Heart left ventricle (tissue), 16 donors: Measurements from ENCODE around the gene TMEM238. TPM values are rescaled to one million over a fixed set of nuclear protein-coding genes. Genes with fewer than 3 reads are reported as not detected.

Experiments
- ATAC-seq, 4 donors: fragments of 200-7000 bp; cut with Tn5 transposase; one replicate each; pipeline ENCODE4 v1.9.1; 2020 to 2022; ENCODE audit warnings: moderate library complexity in 4 of 4, mild to moderate bottlenecking in 3 of 4, moderate number of reproducible peaks in 1 of 4
- DNase-seq, 5 donors: peaks; one replicate each; pipeline ENCODE4 v3.0.0-alpha.2; 2020
- H3K27ac ChIP-seq, 12 donors: fragments of 200-600 bp; sonication (generic) in 4 of 12; one replicate each; pipeline versions ENCODE4 v1.5.0 to v1.8.0; 2016 to 2022; ENCODE audit warnings: mild to moderate bottlenecking in 2 of 12
- H3K27me3 ChIP-seq, 9 donors: fragments of 200-600 bp; sonication (generic) in 2 of 9; one replicate each; pipeline versions ENCODE4 v1.5.1 to v1.8.0; 2016 to 2022; ENCODE audit warnings: mild to moderate bottlenecking in 3 of 9
- H3K36me3 ChIP-seq, 9 donors: fragments of 200-600 bp; sonication (generic) in 2 of 9; one replicate each; pipeline versions ENCODE4 v1.5.0 to v1.8.0; 2018 to 2022; ENCODE audit warnings: mild to moderate bottlenecking in 2 of 9
- H3K4me1 ChIP-seq, 12 donors: fragments of 200-600 bp; sonication (generic) in 4 of 12; one replicate each; pipeline versions ENCODE4 v1.5.0 to v1.8.0; 2016 to 2022; ENCODE audit warnings: mild to moderate bottlenecking in 3 of 12
- H3K4me3 ChIP-seq, 12 donors: fragments of 200-600 bp; sonication (generic) in 4 of 12; one replicate each; pipeline versions ENCODE4 v1.5.0 to v1.8.0; 2017 to 2022; ENCODE audit warnings: mild to moderate bottlenecking in 9 of 12, moderate library complexity in 4 of 12
- H3K9me3 ChIP-seq, 12 donors: fragments of 200-600 bp; sonication (generic) in 4 of 12; one replicate each; pipeline versions ENCODE4 v1.5.0 to v1.8.0; 2016 to 2022; ENCODE audit warnings: mild to moderate bottlenecking in 1 of 12
- CTCF ChIP-seq, 12 donors: fragments of 200-600 bp; sonication (generic) in 4 of 12; IDR thresholded peaks; one replicate each; pipeline versions ENCODE4 v1.5.0 to v1.8.0; 2018 to 2022; ENCODE audit warnings: antibody characterized with exemption in 12 of 12, mild to moderate bottlenecking in 5 of 12
- POLR2A ChIP-seq, 2 donors: fragments of 450-650 bp; IDR thresholded peaks; one replicate each; pipeline ENCODE4 v1.6.1; 2017; ENCODE audit warnings: antibody characterized with exemption in 2 of 2, mild to moderate bottlenecking in 2 of 2, moderate library complexity in 2 of 2
- WGBS, 4 donors: extraction: QIAGEN DNeasy Blood & Tissue Kit in 2 of 4; methylation state at CpG; one replicate each; pipeline versions ENCODE4 v1.1.5 to v1.1.7; 2013 to 2018; 5-methylcytosine and 5-hydroxymethylcytosine counted together
- intact Hi-C, 10 donors: fragments of 100-400 bp; cut with DNase I; formaldehyde crosslinking; loops; one replicate each; pipeline versions ENCODE4 v1.11.1 to v1.14.2; 2022
- polyA plus RNA-seq, 2 donors: library from polyadenylated mRNA; stranded (reverse); fragments of 200-250 nt; gene quantifications; one replicate each; pipeline ENCODE4 v1.2.3, GENCODE V29; 2013
- total RNA-seq, 9 donors: library from RNA; depleted of rRNA in 2 of 9; stranded (reverse); fragments of >200 nt in 2 of 9; fragmentation: NEBNext Ultra II Directional in 3 of 9; extraction: Animal tissue kit (Norgen Biotek cat#: 25700) in 3 of 9; gene quantifications; one replicate each; pipeline versions ENCODE4 v1.1.0 to v1.2.4, GENCODE V29; 2016 to 2023
- donor health status: ischemic (EF 13 %, LVEDD 7.1; RV severe dilation, severe dysfunction).
- donor health status: healthy with polysubstance abuse.
- donor health status: DM: no; HTN: yes; CAD: no.
- donor health status: DM: no; HTN: no; CAD: no.
- donor health status: ischemic (EF 25% LVEDD 6.9; RV normal size, moderate dysfunction).
- donor health status: ischemic (EF 25% LVEDD 5.7; RV mildly dilated, moderate dysfunction).
- donor health status: healthy.
- donor health status: DM: yes; HTN: yes; CAD: no.
- donor health status: ischemic (EF 35%, LVEDD 5.7; RV mildly dilated, moderate dysfunction).
- donor health status: nonischemic (EF 11% LVEDD 7.7; RV severe dilation, severe dysfunction).
- donor health status: DM: yes; HTN: yes; CAD: no.
- donor health status: PGD.
- donor health status: ischemic (EF 29% LVEDD 5.4; RV normal size, mild dysfunction).
- donor health status: nonischemic (EF 23%, LVEDD 6.1; RV moderate dilation, normal function).

The TMEM238 gene
- total and polyA plus RNA-seq, 11 donors, result 0.35 to 2.2 (median 0.56) TPM; not detected in 4

GRCh38 chr19:55389386-55390317 lies 5.6 kb upstream of the TMEM238 start:
- Histone ChIP-seq H3K27me3 (no peaks in the 10 kb centered on the region), H3K9me3 (no peaks in the 10 kb centered on the region), H3K36me3 (peaks cover 0 to 62% (median 48%) of the 10 kb centered on the region in 9 donors), H3K4me1 (peaks cover 9 to 47% (median 33%) of the 10 kb centered on the region in 12 donors), H3K4me3 (no peak overlapping the region), H3K27ac (no peak overlapping the region)
- intact Hi-C loops, result loop anchor here in 2 of 10 donors (10.0 kb wide), 2 partner anchors 85 to 245 kb away; no protein-coding TSS in a partner anchor
- ATAC-seq, result no peak
- TF ChIP-seq POLR2A (IDR thresholded peaks at IDR 0.05) (no peak), CTCF (IDR thresholded peaks at IDR 0.05) (no peak)
- 81 to 86% (median 83%) methylated on average over 20 to 21 of the region's 21 CpGs for WGBS, 4 donors
- no peak for DNase-seq

GRCh38 chr19:55387736-55388497 lies 3.8 kb upstream of the TMEM238 start:
- 87 to 89% (median 88%) methylated on average over 19 to 24 of the region's 24 CpGs for WGBS, 4 donors
- Histone ChIP-seq H3K27me3 (no peaks in the 10 kb centered on the region), H3K27ac (no peak overlapping the region), H3K9me3 (no peaks in the 10 kb centered on the region), H3K4me1 (peaks cover 14 to 62% (median 42%) of the 10 kb centered on the region in 12 donors), H3K4me3 (peak overlapping the region in 9 of 12 donors; percentile 62 to 87 (median 78)), H3K36me3 (peaks cover 0 to 62% (median 48%) of the 10 kb centered on the region in 9 donors)
- ATAC-seq (no peak), DNase-seq (no peak)
- TF ChIP-seq CTCF (IDR thresholded peaks at IDR 0.05) (no peak), POLR2A (IDR thresholded peaks at IDR 0.05) (no peak)
- intact Hi-C loops, result loop anchor here in 3 of 10 donors (2.0 to 10.0 kb wide), 3 partner anchors 17 to 247 kb away; no protein-coding TSS in a partner anchor

- intact Hi-C loops, result loop anchor here in 3 of 10 donors (2.0 to 10.0 kb wide), 3 partner anchors 18 to 248 kb away; no protein-coding TSS in a partner anchor
- Histone ChIP-seq H3K4me1 (peaks cover 14 to 62% (median 42%) of the 10 kb centered on the region in 12 donors), H3K9me3 (no peaks in the 10 kb centered on the region), H3K27ac (peak overlapping the region in 11 of 12 donors; percentile 85 to 97 (median 94)), H3K4me3 (peak overlapping the region; percentile 48 to 87 (median 78)), H3K27me3 (no peaks in the 10 kb centered on the region), H3K36me3 (peaks cover 0 to 48% (median 42%) of the 10 kb centered on the region in 9 donors)
- ATAC-seq (no peak), DNase-seq (no peak)
- no peak for TF ChIP-seq POLR2A (IDR thresholded peaks at IDR 0.05)
- TF ChIP-seq CTCF (IDR thresholded peaks at IDR 0.05), result no peak
- 4 to 7% (median 5%) methylated on average over 31 to 33 of the region's 33 CpGs for WGBS, 4 donors
Observed at GRCh38 chr19:55386493-55386971, 2.4 kb upstream of the TMEM238 start.
